HG03460 (cell line): ENCODE results near the gene RASAL2.
"Not testable (repeated sequence)": the region's sequence is repeated elsewhere in the genome, so short reads cannot be mapped to it uniquely, and the experiment has no call there.

Source experiments
- ATAC-seq: cut with Tn5 transposase; IDR thresholded peaks from one replicate; pipeline ENCODE4 v1.9.1; 2021; ENCODE audit not compliant: unreplicated experiment

Gene RASAL2

GRCh38 chr1:178109348-178110143 is 15.6 kb downstream of the RASAL2 start:
- ATAC-seq = no peak

- ATAC-seq = no peak
These were observed 21.4 kb downstream of the RASAL2 start for GRCh38 chr1:178115260-178115659.

- ATAC-seq = no peak
These were observed 24.6 kb downstream of the RASAL2 start for GRCh38 chr1:178118524-178118923.

DNA sequence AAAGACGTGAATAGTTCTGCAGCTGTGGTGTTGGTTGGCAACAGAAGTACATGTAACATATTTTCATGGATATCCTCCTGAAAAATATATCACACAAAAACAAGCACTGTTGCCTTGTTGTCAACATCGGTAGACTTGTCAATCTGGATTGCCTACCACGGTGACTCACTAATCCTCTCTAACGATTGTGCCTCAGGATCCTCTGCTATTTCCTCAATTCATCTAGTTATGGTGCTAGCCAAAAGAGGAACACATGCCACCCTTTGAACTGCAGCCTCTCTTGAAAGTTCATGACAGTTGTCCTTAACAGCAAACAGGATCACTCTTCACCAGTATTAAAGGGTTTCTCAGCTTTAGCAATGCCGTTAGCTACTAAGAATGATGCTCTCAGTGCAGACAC is 25.7 kb downstream of the RASAL2 start:
- no peak for ATAC-seq

DNA sequence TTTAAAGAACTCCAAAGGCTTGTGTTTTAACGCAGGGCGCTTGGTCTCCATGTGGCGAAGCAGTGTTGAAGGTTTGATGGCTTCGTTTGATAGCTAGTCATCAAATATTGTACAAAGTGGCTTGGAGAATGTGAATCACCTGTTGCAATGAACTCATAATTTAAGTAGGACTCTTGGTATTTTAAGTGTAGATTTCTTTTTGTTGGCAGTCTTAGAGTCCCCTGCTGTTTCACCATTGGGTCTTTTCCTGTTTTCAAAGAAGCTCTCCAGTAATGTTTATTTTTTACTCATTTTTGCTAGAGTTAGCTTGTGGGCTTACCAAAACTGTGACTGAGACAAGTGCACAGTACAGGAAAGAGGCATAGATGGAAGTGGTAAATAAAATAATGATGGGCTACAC is 26.2 kb downstream of the RASAL2 start:
- ATAC-seq = no peak

- not testable (repeated sequence) for ATAC-seq
These were observed 26.7 kb downstream of the RASAL2 start for GRCh38 chr1:178120520-178121052.

GRCh38 chr1:178121883-178122282 is 28.0 kb downstream of the RASAL2 start:
- no peak for ATAC-seq

DNA sequence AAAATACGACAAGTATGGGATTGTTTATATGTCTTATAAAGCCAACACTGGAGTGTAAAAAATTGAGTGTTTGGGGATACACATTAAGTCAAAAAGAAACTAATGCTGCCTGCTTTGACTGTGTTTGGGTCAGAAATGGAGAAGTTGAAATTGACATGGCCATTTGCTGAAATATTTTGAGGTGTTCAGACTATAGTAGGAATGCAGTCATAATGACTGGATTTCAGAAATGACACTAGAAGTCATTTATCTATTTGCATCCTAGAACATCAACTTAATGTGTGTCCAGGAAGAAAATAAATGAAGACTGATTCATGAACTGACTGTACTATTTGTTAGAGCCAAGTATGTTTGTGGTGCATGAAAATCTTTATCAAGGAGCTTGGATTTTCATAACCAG is 28.4 kb downstream of the RASAL2 start:
- no peak for ATAC-seq

DNA sequence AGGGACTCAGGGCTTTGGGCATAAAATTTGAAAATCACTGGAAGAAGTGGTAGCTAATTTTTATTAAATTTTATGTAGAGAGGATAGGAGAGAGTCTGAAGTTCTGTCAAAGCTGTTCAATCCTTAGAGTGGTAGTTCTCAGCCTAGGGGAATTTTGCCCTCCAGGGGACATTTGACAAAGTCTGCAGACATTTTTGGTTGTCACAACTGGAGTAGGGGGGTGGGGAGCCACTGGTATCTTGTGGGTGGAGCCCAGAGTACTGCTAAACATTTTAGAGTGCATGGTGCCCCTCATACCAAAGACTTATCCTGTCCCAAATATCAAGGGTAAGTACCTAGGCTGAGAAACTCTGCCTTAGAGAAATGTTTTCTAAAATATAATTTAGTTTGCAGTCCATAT is 30.2 kb downstream of the RASAL2 start:
- ATAC-seq = no peak

- ATAC-seq = no peak
These were observed 32.4 kb downstream of the RASAL2 start for GRCh38 chr1:178126261-178126660.

DNA sequence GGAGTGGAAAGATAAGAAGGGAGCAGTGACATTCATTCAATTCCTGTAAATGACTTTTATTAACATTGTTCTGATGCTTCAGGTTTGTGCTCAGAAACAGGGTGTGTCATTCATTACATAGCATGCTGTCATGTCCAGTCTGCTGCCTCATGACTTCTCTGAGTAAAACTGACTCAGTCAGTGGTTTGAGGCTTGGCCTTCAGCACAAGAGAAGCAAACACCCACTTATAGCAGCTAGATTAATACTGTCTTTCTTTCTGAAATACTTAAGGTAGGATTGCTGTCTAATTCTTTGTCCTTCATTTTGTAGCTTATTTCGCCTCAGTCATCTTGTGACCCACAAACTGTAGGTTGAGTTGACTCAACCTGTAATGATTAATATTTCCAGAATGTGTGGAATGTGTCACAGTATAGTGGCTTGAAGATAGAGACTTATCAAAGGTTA is 32.9 kb downstream of the RASAL2 start:
- no peak for ATAC-seq

GRCh38 chr1:178127482-178128191 is 33.7 kb downstream of the RASAL2 start:
- ATAC-seq = no peak

DNA sequence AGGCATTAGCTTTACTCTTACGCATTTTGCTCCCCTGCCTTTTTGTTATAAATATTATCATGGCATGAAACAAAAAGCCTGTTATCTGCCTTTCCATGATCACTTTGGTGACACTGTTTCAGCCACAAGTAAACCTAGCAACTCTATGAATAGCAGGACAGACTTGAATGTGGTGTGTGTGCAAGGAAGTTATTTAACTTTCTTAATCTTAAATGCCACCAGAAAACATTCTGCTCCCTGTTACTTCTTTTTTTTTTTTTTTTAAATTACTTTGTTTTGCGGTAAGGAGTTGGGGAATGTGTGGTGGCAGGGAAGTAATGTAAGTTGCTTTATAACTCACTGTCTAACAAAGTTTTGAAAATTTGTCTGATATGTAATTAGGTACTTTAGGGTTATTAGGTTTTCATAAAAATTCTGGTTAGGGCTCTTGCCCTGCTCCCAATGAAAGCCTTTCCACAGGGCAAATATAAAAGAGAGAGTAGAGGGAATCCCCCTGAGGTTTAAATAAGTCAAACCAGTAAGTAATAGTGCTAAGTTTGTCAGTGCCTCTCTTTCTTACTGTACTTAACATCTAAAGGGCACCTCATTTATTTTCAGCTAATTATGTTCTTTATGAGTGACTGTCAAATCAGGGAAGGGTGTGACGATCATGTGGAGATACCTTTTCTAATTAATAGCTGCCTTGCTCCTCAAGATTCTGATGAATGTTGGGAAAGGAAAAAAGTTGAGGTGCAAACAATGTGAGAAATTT is 39.5 kb downstream of the RASAL2 start:
- ATAC-seq = no peak

GRCh38 chr1:178134061-178134460 is 40.2 kb downstream of the RASAL2 start:
- no peak for ATAC-seq

GRCh38 chr1:178137238-178137637 is 43.3 kb downstream of the RASAL2 start:
- no peak for ATAC-seq

- no peak for ATAC-seq
These were observed 48.9 kb downstream of the RASAL2 start for GRCh38 chr1:178142806-178143205.

DNA sequence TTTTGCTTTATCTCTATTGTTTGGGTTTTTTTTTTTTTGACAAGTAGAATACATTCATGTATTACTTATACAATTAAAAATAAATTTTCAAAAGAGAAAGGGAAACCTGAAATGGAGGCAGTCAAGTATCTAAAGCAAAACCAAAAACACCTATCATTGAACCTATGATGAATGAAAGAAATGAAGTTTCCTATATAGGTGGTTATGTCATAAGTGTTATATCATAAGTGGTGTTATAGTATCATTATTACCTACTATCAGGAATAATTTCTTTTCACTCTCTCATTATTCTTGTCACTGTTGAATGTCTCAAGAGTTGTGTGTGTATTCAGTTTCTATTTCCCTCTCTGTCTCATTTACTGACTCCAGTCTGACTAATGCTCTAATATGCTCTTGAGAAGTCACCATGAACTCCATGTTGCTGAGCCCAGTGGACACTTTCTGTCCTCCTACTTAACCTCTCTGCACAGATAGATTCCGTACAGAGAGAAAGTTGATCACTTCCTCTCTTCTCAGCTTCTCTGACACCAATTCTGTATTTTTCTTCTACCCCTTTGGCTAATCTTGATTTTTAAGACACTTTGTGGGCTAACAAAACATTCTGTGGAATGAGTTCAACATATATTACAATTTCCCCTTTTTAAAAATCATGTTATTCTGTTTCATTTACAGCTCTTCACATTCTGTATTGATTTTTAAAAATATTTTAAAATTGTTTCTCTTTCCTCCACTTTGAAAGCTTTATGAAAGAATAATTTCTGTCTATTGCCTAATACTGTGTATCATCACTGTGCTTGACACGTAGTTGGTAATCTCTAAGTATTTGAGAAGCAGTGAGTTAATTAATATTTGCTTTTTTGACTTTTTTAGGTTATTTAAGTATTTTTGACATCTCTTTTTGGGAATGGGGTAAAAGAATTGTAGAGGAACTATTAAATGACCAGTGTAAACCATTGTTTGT is 50.1 kb downstream of the RASAL2 start:
- ATAC-seq = no peak

GRCh38 chr1:178145605-178146004 is 51.7 kb downstream of the RASAL2 start:
- no peak for ATAC-seq

- ATAC-seq = no peak
These were observed 52.5 kb downstream of the RASAL2 start for GRCh38 chr1:178146436-178146835.

DNA sequence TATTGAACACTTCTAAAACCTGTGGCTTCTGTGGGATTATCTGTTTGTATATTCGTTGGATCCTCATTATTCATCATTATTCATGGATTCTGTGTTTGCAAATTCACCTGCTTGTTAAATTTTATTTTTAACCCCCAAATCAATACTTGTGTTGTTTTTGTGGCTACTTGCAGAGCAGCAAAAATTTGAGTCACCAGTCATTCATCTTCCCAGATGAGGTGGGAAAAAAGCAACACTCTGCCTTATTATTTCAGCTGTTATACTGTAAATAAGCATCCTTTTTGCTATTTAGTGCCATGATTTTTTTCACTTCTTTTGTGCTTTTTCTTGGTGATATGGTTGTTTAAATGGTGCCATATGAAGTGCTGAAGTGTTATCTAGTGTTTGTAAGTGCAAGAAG is 56.7 kb downstream of the RASAL2 start:
- no peak for ATAC-seq
